ENCODE data around the gene ELOVL6. TPM values are rescaled to one million over a fixed set of nuclear protein-coding genes. Genes with fewer than 3 reads are reported as not detected.
"Not testable (repeated sequence)": the region's sequence is repeated elsewhere in the genome, so short reads cannot be mapped to it uniquely, and the experiment has no call there.

The ELOVL6 gene
- total RNA-seq, 2 donors from 2014 or later, result 1.3 to 1.6 TPM

DNA sequence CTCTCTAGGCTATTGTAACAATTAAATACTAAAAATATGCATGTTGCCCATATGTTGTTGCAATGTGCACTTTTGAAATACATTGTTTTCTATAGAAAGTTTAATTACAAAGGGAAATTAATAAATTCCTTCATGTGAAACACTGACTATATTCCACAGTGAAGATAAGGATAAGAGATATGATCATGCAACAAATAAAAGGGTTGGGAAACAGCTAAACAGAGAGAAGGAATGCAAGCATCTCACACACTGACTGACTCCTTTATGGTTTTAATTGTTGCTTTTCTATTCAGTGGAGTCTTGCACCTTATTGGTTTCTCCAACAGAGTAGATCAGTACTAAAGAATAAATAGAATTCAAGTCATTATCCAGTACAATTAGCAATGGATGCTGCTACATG, 37.8 kb downstream of the ELOVL6 start:
- no peak overlapping the region for H3K27ac ChIP-seq
- no peak for DNase-seq (ENCODE audit: low spot score)
- TF ChIP-seq POLR2A (IDR thresholded peaks at IDR 0.05) (no peak), POLR2AphosphoS5 (IDR thresholded peaks at IDR 0.05) (no peak)
- TF ChIP-seq, protein P1, sequence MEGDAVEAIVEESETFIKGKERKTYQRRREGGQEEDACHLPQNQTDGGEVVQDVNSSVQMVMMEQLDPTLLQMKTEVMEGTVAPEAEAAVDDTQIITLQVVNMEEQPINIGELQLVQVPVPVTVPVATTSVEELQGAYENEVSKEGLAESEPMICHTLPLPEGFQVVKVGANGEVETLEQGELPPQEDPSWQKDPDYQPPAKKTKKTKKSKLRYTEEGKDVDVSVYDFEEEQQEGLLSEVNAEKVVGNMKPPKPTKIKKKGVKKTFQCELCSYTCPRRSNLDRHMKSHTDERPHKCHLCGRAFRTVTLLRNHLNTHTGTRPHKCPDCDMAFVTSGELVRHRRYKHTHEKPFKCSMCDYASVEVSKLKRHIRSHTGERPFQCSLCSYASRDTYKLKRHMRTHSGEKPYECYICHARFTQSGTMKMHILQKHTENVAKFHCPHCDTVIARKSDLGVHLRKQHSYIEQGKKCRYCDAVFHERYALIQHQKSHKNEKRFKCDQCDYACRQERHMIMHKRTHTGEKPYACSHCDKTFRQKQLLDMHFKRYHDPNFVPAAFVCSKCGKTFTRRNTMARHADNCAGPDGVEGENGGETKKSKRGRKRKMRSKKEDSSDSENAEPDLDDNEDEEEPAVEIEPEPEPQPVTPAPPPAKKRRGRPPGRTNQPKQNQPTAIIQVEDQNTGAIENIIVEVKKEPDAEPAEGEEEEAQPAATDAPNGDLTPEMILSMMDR (IDR thresholded peaks at IDR 0.05), result no peak

DNA sequence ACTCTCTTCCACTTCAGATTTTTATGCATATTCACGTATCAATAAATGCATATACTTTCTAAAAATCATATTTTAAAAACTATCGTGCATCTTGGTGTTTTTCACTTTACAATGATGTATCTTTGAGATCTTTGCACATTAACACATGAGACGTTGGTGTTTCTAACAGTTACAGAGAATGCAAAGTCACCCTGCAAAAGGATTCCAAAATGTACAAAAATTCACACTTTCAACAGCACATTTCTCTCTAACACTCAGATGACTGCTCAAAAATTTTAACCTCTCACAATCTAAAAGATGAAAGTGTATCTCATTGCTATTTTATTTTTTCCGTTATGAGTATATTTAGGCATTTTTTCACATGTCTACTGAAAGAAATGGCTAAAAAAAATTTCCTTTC, 38.9 kb downstream of the ELOVL6 start:
- Histone ChIP-seq H3K4me1 (replicated peaks) (no peaks in the 10 kb centered on the region), H3K9me3 (no peaks in the 10 kb centered on the region), H3K27ac (no peak overlapping the region), H3K27me3 (replicated peaks; ENCODE audit: insufficient read depth) (no peaks in the 10 kb centered on the region), H3K36me3 (no peaks in the 10 kb centered on the region), H3K4me3 (no peak overlapping the region)
- WGBS, result 85% methylated on average over 4 of the region's 4 CpGs
- intact Hi-C loops (cut with DNase I), result no loop called here
- DNase-seq (ENCODE audit: low spot score), result no peak
- no peak for TF ChIP-seq POLR2AphosphoS5 (IDR thresholded peaks at IDR 0.05)
- TF ChIP-seq, protein P1 (IDR thresholded peaks at IDR 0.05), result no peak
- TF ChIP-seq POLR2A (IDR thresholded peaks at IDR 0.05), result no peak

More for the DNA sequence above, 37.8 kb downstream of the ELOVL6 start:
- Histone ChIP-seq H3K4me3 (no peak overlapping the region), H3K36me3 (no peaks in the 10 kb centered on the region), H3K9me3 (no peaks in the 10 kb centered on the region), H3K27me3 (replicated peaks; ENCODE audit: insufficient read depth) (no peaks in the 10 kb centered on the region), H3K4me1 (replicated peaks) (no peaks in the 10 kb centered on the region)
- intact Hi-C loops (cut with DNase I), result no loop called here

DNA sequence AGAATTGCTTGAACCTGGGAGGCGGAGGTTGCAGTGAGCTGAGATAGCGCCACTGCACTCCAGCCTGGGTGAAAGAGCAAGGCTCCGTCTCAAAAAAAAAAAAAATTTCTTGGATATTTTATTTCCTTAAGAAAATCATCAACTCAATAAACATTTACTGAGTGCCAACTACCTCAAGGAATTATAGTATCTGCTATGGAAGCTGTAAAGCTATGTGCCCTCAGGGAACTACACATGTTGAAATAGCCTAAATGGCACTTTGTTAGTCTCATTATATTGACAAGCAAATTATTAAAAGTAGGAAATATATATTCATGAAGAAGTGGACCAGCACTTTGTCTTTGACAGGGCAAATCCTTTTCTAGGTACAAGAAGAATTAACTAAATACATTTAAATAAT, 40.8 kb downstream of the ELOVL6 start:
- H3K27ac ChIP-seq, result no peak overlapping the region
- no peak overlapping the region for H3K4me3 ChIP-seq
- WGBS, result 98% methylated on average over 3 of the region's 3 CpGs
- no peaks in the 10 kb centered on the region for H3K27me3 ChIP-seq (replicated peaks; ENCODE audit: insufficient read depth)
- H3K9me3 ChIP-seq, result no peaks in the 10 kb centered on the region
- intact Hi-C loops (cut with DNase I), result no loop called here
- TF ChIP-seq, protein P1 (IDR thresholded peaks at IDR 0.05), result no peak
- TF ChIP-seq POLR2A (IDR thresholded peaks at IDR 0.05) (no peak), POLR2AphosphoS5 (IDR thresholded peaks at IDR 0.05) (no peak)
- no peaks in the 10 kb centered on the region for H3K36me3 ChIP-seq
- no peaks in the 10 kb centered on the region for H3K4me1 ChIP-seq (replicated peaks)
- DNase-seq (ENCODE audit: low spot score), result no peak

DNA sequence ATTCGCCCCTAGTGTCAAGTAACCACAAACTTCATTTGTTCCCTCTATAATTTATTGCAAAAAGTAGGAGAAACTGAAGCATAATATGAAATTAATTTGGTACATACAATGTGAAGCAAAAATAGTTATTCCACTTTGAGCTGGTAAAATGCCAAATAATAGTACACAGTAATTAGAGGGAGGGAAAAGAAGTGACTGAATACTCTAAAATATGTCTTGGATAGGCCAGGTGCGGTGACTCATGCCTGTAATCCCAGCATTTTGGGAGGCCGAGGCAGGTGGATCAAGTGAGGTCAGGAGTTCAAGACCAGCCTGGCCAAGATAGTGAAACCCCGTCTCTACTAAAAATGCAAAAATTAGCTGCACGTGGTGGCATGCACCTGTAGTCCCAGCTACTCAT, 41.2 kb downstream of the ELOVL6 start:
- H3K27me3 ChIP-seq (replicated peaks; ENCODE audit: insufficient read depth); H3K4me3 ChIP-seq; intact Hi-C loops (cut with DNase I); H3K27ac ChIP-seq; DNase-seq (ENCODE audit: low spot score); H3K36me3 ChIP-seq; H3K9me3 ChIP-seq; H3K4me1 ChIP-seq (replicated peaks): not testable (repeated sequence)
- WGBS, result 66% methylated on average over 5 of the region's 5 CpGs

DNA sequence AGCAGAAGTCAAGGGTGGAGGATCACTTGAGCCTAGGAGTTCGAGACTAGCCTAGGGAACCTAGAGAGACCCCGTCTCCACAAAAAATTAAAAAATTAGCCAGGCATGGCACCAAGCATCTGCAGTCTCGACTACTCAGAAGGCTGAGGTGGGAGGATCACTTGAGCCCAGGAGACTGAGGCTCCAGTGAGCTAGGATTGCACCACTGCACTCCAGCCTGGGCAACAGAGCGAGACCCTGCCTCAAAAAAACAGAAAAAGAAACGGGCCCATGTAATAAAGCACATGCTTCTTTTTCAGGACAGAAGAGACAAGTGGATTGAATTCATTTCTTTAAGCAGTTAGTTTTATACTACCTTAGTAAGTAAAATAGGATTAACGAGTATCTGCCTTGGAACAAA, 42.0 kb downstream of the ELOVL6 start:
- Histone ChIP-seq H3K4me1 (replicated peaks) (no peaks in the 10 kb centered on the region), H3K36me3 (no peaks in the 10 kb centered on the region), H3K27me3 (replicated peaks; ENCODE audit: insufficient read depth) (no peaks in the 10 kb centered on the region), H3K4me3 (no peak overlapping the region), H3K9me3 (no peaks in the 10 kb centered on the region), H3K27ac (no peak overlapping the region)
- TF ChIP-seq, protein P1 (IDR thresholded peaks at IDR 0.05), result no peak
- TF ChIP-seq POLR2A (IDR thresholded peaks at IDR 0.05) (no peak), POLR2AphosphoS5 (IDR thresholded peaks at IDR 0.05) (no peak)
- no peak for DNase-seq (ENCODE audit: low spot score)
- intact Hi-C loops (cut with DNase I), result no loop called here
- WGBS, result 89% methylated on average over 6 of the region's 6 CpGs

All from prostate gland (tissue), 2 donors.